Lung (tissue), 12 donors: ENCODE measurements around the gene KEAP1. TPM values are rescaled to one million over a fixed set of nuclear protein-coding genes. Genes with fewer than 3 reads are reported as not detected.

ENCODE experiments used
- ATAC-seq: fragments of 200-7000 bp; cut with Tn5 transposase; one replicate; pipeline ENCODE4 v1.9.1; 2020; ENCODE audit warnings: moderate number of reproducible peaks; ENCODE audit not compliant: insufficient read depth, low FRiP score
- DNase-seq, 3 donors: peaks; one replicate each; pipeline ENCODE4 v3.0.0-alpha.2; 2013 to 2017
- H3K27ac ChIP-seq, 2 donors: one replicate each; pipeline ENCODE4 v1.5.1; 2013; ENCODE audit warnings: mild to moderate bottlenecking in 2 of 2, moderate library complexity in 2 of 2, control low read depth in 1 of 2, inconsistent platforms in 1 of 2, low read depth in 1 of 2, low read length in 1 of 2
- H3K27me3 ChIP-seq, 3 donors: one replicate each; pipeline ENCODE4 v1.5.1; 2013; ENCODE audit warnings: low read length in 2 of 3; ENCODE audit not compliant: control insufficient read depth in 3 of 3, insufficient read depth in 3 of 3
- H3K36me3 ChIP-seq, 4 donors: one replicate each; pipeline ENCODE4 v1.5.1; 2013; ENCODE audit warnings: low read length in 4 of 4, mild to moderate bottlenecking in 1 of 4, moderate library complexity in 1 of 4; ENCODE audit not compliant: control insufficient read depth in 4 of 4, insufficient read depth in 4 of 4
- H3K4me1 ChIP-seq, 5 donors: one replicate each; pipeline ENCODE4 v1.5.1; 2013; ENCODE audit warnings: low read length in 5 of 5, mild to moderate bottlenecking in 2 of 5, moderate library complexity in 1 of 5; ENCODE audit not compliant: control insufficient read depth in 5 of 5, insufficient read depth in 5 of 5
- H3K4me3 ChIP-seq: one replicate; pipeline ENCODE4 v1.5.1; 2013; ENCODE audit warnings: mild to moderate bottlenecking, control low read depth, moderate library complexity
- H3K9ac ChIP-seq, 2 donors: one replicate each; pipeline ENCODE4 v1.5.1; 2013; ENCODE audit warnings: low read length in 2 of 2, control low read depth in 1 of 2; ENCODE audit not compliant: insufficient read depth in 1 of 2
- H3K9me3 ChIP-seq, 4 donors: one replicate each; pipeline ENCODE4 v1.5.1; 2013; ENCODE audit warnings: low read length in 3 of 4, mild to moderate bottlenecking in 1 of 4, moderate library complexity in 1 of 4; ENCODE audit not compliant: control insufficient read depth in 4 of 4, insufficient read depth in 3 of 4
- CTCF ChIP-seq: IDR thresholded peaks from 2 replicates; pipeline ENCODE4 v1.5.1; 2012; ENCODE audit warnings: mild to moderate bottlenecking; ENCODE audit errors: control extremely low read depth, extremely low read depth
- WGBS, 2 donors: extraction: QIAGEN DNeasy Blood & Tissue Kit; methylation state at CpG; one replicate each; pipeline ENCODE4 v1.1.7; 2013; 5-methylcytosine and 5-hydroxymethylcytosine counted together
- polyA plus RNA-seq, 2 donors: library from polyadenylated mRNA; stranded (reverse); fragments of 200-250 nt; gene quantifications; one replicate each; pipeline ENCODE4 v1.2.1, GENCODE V29; 2013
- total RNA-seq, 2 donors: library from RNA; depleted of rRNA in 1 of 2; stranded (reverse); fragments of >200 nt in 1 of 2; gene quantifications; one replicate each; pipeline ENCODE4 v1.2.1, GENCODE V29; 2014 to 2021
- donor health status: control.
- donor health status: control.
- donor health status: Bipolar disorder and iron deficiency.
- donor health status: healthy.
- donor health status: DM: yes; HTN: yes; CAD: no.

The KEAP1 gene
- total and polyA plus RNA-seq, 4 donors: 44.8 to 73.5 (median 60.3) TPM

- ATAC-seq: no peak
- TF ChIP-seq CTCF: no peak
- Histone ChIP-seq H3K27me3 (peaks cover 0 to 2% (median 0%) of the 10 kb centered on the region in 3 donors), H3K9ac (no peak overlapping the region), H3K9me3 (no peaks in the 10 kb centered on the region), H3K4me1 (no peaks in the 10 kb centered on the region), H3K27ac (no peak overlapping the region), H3K4me3 (no peak overlapping the region), H3K36me3 (no peaks in the 10 kb centered on the region)
- no peak for DNase-seq
- WGBS, 2 donors: 84 to 93% methylated on average over 7 of the region's 7 CpGs
These were observed 22.5 kb upstream of the KEAP1 start for GRCh38 chr19:10525636-10526035.

GRCh38 chr19:10523135-10523636 lies 20.0 kb upstream of the KEAP1 start:
- H3K9me3 ChIP-seq: no peaks in the 10 kb centered on the region
- ATAC-seq (no peak), DNase-seq (no peak)
- H3K27ac ChIP-seq: no peak overlapping the region
- no peak for TF ChIP-seq CTCF
- no peaks in the 10 kb centered on the region for H3K36me3 ChIP-seq
- no peak overlapping the region for H3K4me3 ChIP-seq
- H3K27me3 ChIP-seq: peaks cover 0 to 16% (median 14%) of the 10 kb centered on the region in 3 donors
- H3K4me1 ChIP-seq: peaks cover 0 to 2% (median 0%) of the 10 kb centered on the region in 5 donors
- no peak overlapping the region for H3K9ac ChIP-seq
- 73 to 85% methylated on average over 3 of the region's 3 CpGs for whole genome bisulfite sequencing, 2 donors

- H3K4me1 ChIP-seq: peaks cover 0 to 7% (median 4%) of the 10 kb centered on the region in 5 donors
- DNase-seq: no peak
- no peak for ATAC-seq
- WGBS, 2 donors: 79 to 88% methylated on average over 12 to 13 of the region's 13 CpGs
- no peak overlapping the region for H3K9ac ChIP-seq
- H3K27me3 ChIP-seq: peaks cover 5 to 26% (median 21%) of the 10 kb centered on the region in 3 donors
- H3K9me3 ChIP-seq: no peaks in the 10 kb centered on the region
- TF ChIP-seq CTCF: no peak
- H3K4me3 ChIP-seq: no peak overlapping the region
- no peak overlapping the region for H3K27ac ChIP-seq
- no peaks in the 10 kb centered on the region for H3K36me3 ChIP-seq
These were observed 18.5 kb upstream of the KEAP1 start for GRCh38 chr19:10521461-10522171.
